Duodenal mucosa (tissue), 2 donors: ENCODE results near the gene ITPRIPL1.
A peak's percentile ranks its signal among the peaks of the same experiment; 100 is the strongest.

Source experiments
- H3K27ac ChIP-seq: one replicate; pipeline ENCODE4 v1.7.0; 2013; ENCODE audit warnings: low read depth, low read length
- H3K27me3 ChIP-seq, 2 donors: one replicate each; pipeline ENCODE4 v1.7.0; 2013; ENCODE audit warnings: low read length in 2 of 2, control low read depth in 1 of 2; ENCODE audit not compliant: insufficient read depth in 2 of 2, control insufficient read depth in 1 of 2
- H3K36me3 ChIP-seq, 2 donors: one replicate each; pipeline ENCODE4 v1.7.0; 2013; ENCODE audit warnings: low read length in 2 of 2, control low read depth in 1 of 2; ENCODE audit not compliant: insufficient read depth in 2 of 2, control insufficient read depth in 1 of 2
- H3K4me1 ChIP-seq, 2 donors: one replicate each; pipeline ENCODE4 v1.7.0; 2013; ENCODE audit warnings: low read length in 2 of 2, control low read depth in 1 of 2; ENCODE audit not compliant: insufficient read depth in 2 of 2, control insufficient read depth in 1 of 2
- H3K4me3 ChIP-seq, 2 donors: one replicate each; pipeline ENCODE4 v1.7.0; 2013; ENCODE audit warnings: low read length in 2 of 2, low read depth in 1 of 2
- H3K9ac ChIP-seq, 2 donors: one replicate each; pipeline ENCODE4 v1.7.0; 2013; ENCODE audit warnings: low read length in 2 of 2, low read depth in 1 of 2
- H3K9me3 ChIP-seq, 2 donors: one replicate each; pipeline ENCODE4 v1.7.0; 2013; ENCODE audit warnings: low read length in 2 of 2, control low read depth in 1 of 2; ENCODE audit not compliant: control insufficient read depth in 1 of 2

Gene ITPRIPL1

GRCh38 chr2:96336104-96336775 lies 11.1 kb downstream of the ITPRIPL1 start:
- peak overlapping the region; percentile 62 for H3K27ac ChIP-seq
- H3K36me3 ChIP-seq, result no peaks in the 10 kb centered on the region
- H3K4me1 ChIP-seq, result peaks cover 15 to 17% of the 10 kb centered on the region in 2 donors
- no peaks in the 10 kb centered on the region for H3K9me3 ChIP-seq
- H3K27me3 ChIP-seq, result no peaks in the 10 kb centered on the region
- peak overlapping the region; percentile 40 to 84 for H3K9ac ChIP-seq
- H3K4me3 ChIP-seq, result peak overlapping the region; percentile 72 to 75

DNA sequence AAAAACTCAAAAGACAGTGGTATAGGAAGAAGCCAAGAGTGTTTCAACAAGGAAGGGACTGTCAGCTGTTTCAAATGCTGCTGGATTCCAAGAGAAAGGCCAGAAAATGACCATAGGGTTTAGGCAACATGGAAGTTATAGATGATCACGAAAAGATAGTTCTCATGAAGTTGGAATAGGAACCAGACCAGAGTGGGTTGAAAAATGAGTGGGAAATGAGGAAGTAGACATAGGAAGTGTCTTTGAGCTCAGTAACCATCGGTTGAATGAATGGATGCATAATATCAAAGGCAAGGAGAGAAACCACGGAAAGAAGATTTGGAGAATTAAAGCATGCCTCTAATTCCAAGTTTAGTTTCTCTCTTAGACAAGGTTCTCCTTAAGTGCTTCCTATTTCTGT lies 11.8 kb downstream of the ITPRIPL1 start:
- H3K36me3 ChIP-seq, result peaks cover 0 to under 1% of the 10 kb centered on the region in 2 donors
- H3K4me1 ChIP-seq, result peaks cover 17 to 21% of the 10 kb centered on the region in 2 donors
- no peaks in the 10 kb centered on the region for H3K27me3 ChIP-seq
- H3K27ac ChIP-seq, result no peak overlapping the region
- peak overlapping the region in 1 of 2 donors; percentile 75 for H3K4me3 ChIP-seq
- H3K9me3 ChIP-seq, result no peaks in the 10 kb centered on the region
- peak overlapping the region in 1 of 2 donors; percentile 84 for H3K9ac ChIP-seq

DNA sequence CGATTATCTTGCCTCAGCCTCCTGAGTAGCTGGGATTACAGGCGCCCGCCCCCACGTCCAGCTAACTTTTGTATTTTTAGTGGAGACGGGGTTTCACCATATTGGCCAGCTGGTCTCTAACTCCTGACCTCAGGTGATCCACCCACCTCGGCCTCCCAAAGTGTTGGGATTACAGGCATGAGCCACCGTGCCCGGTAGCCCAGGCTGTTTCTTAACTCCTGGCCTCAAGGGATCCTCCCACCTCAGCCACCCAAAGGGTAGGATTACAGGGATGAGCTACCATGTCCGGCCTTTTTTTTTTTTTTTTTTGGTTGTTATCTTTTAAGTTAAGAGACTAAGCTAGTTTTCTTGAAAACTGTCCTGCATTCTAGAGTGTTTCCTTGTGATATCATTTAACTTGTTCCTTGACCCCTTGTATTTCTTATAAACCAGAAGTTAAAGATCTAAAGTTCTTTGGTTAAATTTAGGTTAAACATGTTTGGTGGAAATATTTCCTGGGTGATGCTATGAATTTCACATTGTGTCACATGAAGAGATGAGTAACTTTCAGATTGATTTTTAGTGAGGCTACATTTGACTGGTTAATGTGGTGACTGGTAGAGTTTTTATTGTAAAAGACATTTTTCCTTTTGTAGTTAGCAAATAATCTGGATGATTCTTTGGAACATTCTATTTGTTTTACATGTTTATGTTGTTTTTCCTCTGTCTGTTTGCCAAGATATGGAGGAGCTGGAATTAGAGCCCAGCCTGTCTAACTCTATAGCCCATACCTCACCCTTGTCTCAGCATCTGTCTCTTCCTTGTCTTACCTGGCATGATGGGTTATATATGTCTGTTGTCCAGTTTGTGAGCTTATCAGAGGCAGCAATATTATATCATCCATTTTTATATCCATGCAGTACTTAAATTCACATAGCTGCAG lies 15.6 kb downstream of the ITPRIPL1 start:
- peaks cover 11 to 16% of the 10 kb centered on the region in 2 donors for H3K4me1 ChIP-seq
- no peaks in the 10 kb centered on the region for H3K9me3 ChIP-seq
- no peak overlapping the region for H3K4me3 ChIP-seq
- H3K27me3 ChIP-seq, result no peaks in the 10 kb centered on the region
- peaks cover 0 to 12% of the 10 kb centered on the region in 2 donors for H3K36me3 ChIP-seq
- no peak overlapping the region for H3K9ac ChIP-seq
- H3K27ac ChIP-seq, result no peak overlapping the region

- Histone ChIP-seq H3K27ac (no peak overlapping the region), H3K4me1 (peaks cover 5 to 9% of the 10 kb centered on the region in 2 donors), H3K36me3 (peaks cover 0 to 15% of the 10 kb centered on the region in 2 donors), H3K9ac (no peak overlapping the region), H3K4me3 (no peak overlapping the region), H3K9me3 (no peaks in the 10 kb centered on the region), H3K27me3 (no peaks in the 10 kb centered on the region)
Measured at GRCh38 chr2:96341641-96342040, 16.5 kb downstream of the ITPRIPL1 start.

DNA sequence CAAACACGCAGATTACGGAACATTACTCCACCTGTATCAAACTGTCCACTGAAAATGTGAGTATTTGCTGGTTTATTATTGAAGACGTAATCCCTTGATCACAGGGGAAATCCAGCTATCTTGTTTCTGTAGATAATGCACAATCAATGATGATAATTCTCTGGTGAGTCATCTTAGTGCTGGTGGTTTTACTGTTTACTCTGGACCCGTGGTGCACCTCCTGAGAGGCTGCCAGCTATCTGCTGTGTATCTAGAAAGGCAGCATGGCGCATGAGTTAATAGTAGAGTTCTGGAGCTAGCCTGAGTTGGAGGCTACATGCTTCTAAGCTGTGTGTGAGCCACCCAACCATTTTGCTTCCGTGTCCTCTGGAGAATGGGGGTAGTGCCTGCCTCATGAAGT lies 17.0 kb downstream of the ITPRIPL1 start:
- Histone ChIP-seq H3K27me3 (no peaks in the 10 kb centered on the region), H3K27ac (no peak overlapping the region), H3K9me3 (no peaks in the 10 kb centered on the region), H3K4me1 (peaks cover under 1 to 7% of the 10 kb centered on the region in 2 donors), H3K36me3 (peaks cover 0 to 15% of the 10 kb centered on the region in 2 donors), H3K9ac (no peak overlapping the region), H3K4me3 (no peak overlapping the region)

- H3K4me3 ChIP-seq, result no peak overlapping the region
- H3K27ac ChIP-seq, result peak overlapping the region; percentile 26
- H3K36me3 ChIP-seq, result peaks cover 0 to 15% of the 10 kb centered on the region in 2 donors
- H3K4me1 ChIP-seq, result peaks cover 0 to 7% of the 10 kb centered on the region in 2 donors
- H3K9ac ChIP-seq, result no peak overlapping the region
- no peaks in the 10 kb centered on the region for H3K9me3 ChIP-seq
- no peaks in the 10 kb centered on the region for H3K27me3 ChIP-seq
Measured at GRCh38 chr2:96344011-96344410, 18.9 kb downstream of the ITPRIPL1 start.

GRCh38 chr2:96345438-96345837 lies 20.3 kb downstream of the ITPRIPL1 start:
- no peaks in the 10 kb centered on the region for H3K9me3 ChIP-seq
- H3K36me3 ChIP-seq, result peaks cover 0 to 24% of the 10 kb centered on the region in 2 donors
- H3K4me1 ChIP-seq, result peaks cover 0 to 7% of the 10 kb centered on the region in 2 donors
- H3K27ac ChIP-seq, result no peak overlapping the region
- H3K9ac ChIP-seq, result no peak overlapping the region
- no peaks in the 10 kb centered on the region for H3K27me3 ChIP-seq
- no peak overlapping the region for H3K4me3 ChIP-seq

DNA sequence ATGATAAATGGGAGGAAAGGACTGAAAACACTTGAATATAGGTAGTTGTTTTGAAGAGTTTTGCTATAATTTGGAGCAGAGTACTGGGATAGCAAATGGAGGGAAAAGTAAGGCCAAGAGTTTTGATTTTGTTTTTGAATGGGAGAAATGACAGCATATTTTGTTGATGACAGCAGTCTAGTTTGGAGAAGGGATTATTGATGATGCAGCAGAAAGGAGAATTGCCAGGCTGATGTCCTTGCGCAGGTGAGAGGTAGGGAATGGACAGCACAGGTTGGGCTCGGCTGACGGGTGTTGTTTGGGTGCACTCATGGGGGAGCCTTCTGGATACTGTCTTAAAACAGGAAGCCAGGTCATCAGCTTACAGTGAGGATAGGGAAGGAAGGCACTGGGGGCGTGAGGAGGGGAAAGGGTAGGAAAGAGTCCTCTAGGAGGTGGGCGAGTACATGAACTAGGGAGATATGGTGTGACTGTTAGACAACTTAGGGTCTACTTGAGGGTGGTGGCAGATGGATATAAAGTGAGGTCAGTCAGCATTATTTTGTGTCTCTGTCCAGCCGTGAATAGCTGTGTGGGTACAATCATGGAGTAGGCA lies 20.8 kb downstream of the ITPRIPL1 start:
- Histone ChIP-seq H3K36me3 (peaks cover 0 to 28% of the 10 kb centered on the region in 2 donors), H3K27ac (no peak overlapping the region), H3K4me1 (peaks cover 0 to 7% of the 10 kb centered on the region in 2 donors), H3K9ac (no peak overlapping the region), H3K27me3 (no peaks in the 10 kb centered on the region), H3K4me3 (no peak overlapping the region), H3K9me3 (no peaks in the 10 kb centered on the region)

DNA sequence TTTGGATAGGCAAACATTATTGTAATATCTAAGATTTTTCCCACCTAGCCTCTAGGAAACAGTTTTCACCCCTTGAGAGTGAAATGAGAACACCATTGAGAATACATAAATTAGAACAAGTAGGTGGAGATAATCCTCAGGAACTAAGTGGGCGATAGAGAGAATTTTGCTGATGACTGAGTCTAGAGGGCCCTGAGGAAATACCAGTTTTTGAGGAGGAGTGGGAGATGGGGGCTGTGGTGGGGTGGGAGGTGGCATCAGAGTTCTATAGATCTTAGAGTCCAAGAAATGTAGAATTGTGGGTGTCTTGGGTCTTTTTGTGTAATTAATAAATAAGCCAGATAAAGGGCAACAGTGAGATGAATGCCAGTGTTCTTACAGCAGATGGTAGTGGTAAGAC lies 22.3 kb downstream of the ITPRIPL1 start:
- Histone ChIP-seq H3K36me3 (peaks cover 0 to 29% of the 10 kb centered on the region in 2 donors), H3K9me3 (no peaks in the 10 kb centered on the region), H3K27me3 (no peaks in the 10 kb centered on the region), H3K27ac (no peak overlapping the region), H3K4me3 (no peak overlapping the region), H3K4me1 (no peaks in the 10 kb centered on the region), H3K9ac (no peak overlapping the region)
